ENCODE results near the gene MTHFSD. TPM values are rescaled to one million over a fixed set of nuclear protein-coding genes. Genes with fewer than 3 reads are reported as not detected.

The MTHFSD gene
- polyA plus RNA-seq, 1 donor = 19.5 TPM

Other genes with a start within 250 kb of the MTHFSD start
- 22.3 TPM for gene FOXF1, start 44.7 kb downstream of the MTHFSD start, polyA plus RNA-seq
- gene FOXC2, start 11.6 kb upstream of the MTHFSD start, polyA plus RNA-seq = 0.96 TPM
- gene FOXL1, start 23.3 kb upstream of the MTHFSD start, polyA plus RNA-seq = 5.1 TPM